Activated naive CD8-positive, alpha-beta T cell treated with anti-CD3 and anti-CD28 coated beads, Interleukin-2, amount 50 U/mL, for 24 hours (primary cell): Measurements from ENCODE around the gene FAM153A.
"Not testable (repeated sequence)": the region's sequence is repeated elsewhere in the genome, so short reads cannot be mapped to it uniquely, and the experiment has no call there.

Experiments used
- ATAC-seq: fragments of 150-1000 bp; cut with Tn5 transposase; one replicate; pipeline ENCODE4 v1.10.0; 2021
- DNase-seq: peaks from one replicate; pipeline ENCODE4 v3.0.0; 2021
- H3K27ac Mint-ChIP-seq: one replicate; pipeline ENCODE4 v1.8.0; 2021; ENCODE audit warnings: mild to moderate bottlenecking, mixed read lengths
- H3K27me3 Mint-ChIP-seq: one replicate; pipeline ENCODE4 v1.8.0; 2021; ENCODE audit warnings: mixed read lengths
- H3K36me3 Mint-ChIP-seq: one replicate; pipeline ENCODE4 v1.8.0; 2021; ENCODE audit warnings: low read depth, mixed read lengths
- H3K4me1 Mint-ChIP-seq: one replicate; pipeline ENCODE4 v1.8.0; 2021; ENCODE audit warnings: mixed read lengths
- H3K4me3 Mint-ChIP-seq: one replicate; pipeline ENCODE4 v1.8.0; 2021; ENCODE audit warnings: mild to moderate bottlenecking, moderate library complexity, mixed read lengths
- H3K9me3 Mint-ChIP-seq: one replicate; pipeline ENCODE4 v1.8.0; 2021; ENCODE audit warnings: mixed read lengths

Gene FAM153A

GRCh38 chr5:177782792-177783633, at the start of gene FAM153A:
FAM153A (minus strand) TSS chr5:177782899.
- not testable (repeated sequence) for H3K27me3 Mint-ChIP-seq, H3K27ac Mint-ChIP-seq, H3K9me3 Mint-ChIP-seq, DNase-seq, H3K4me1 Mint-ChIP-seq, H3K36me3 Mint-ChIP-seq
- H3K4me3 Mint-ChIP-seq: peak within 1 kb of the TSS; percentile 57
- ATAC-seq: peak; percentile 99

GRCh38 chr5:177832287-177832686, 49.6 kb upstream of the FAM153A start:
- H3K36me3 Mint-ChIP-seq, H3K27ac Mint-ChIP-seq, ATAC-seq, H3K27me3 Mint-ChIP-seq, H3K9me3 Mint-ChIP-seq, DNase-seq, H3K4me3 Mint-ChIP-seq: not testable (repeated sequence)
- peaks cover 12% of the 10 kb centered on the region for H3K4me1 Mint-ChIP-seq

- H3K4me3 Mint-ChIP-seq, DNase-seq, H3K27me3 Mint-ChIP-seq, H3K9me3 Mint-ChIP-seq, H3K4me1 Mint-ChIP-seq, H3K27ac Mint-ChIP-seq, H3K36me3 Mint-ChIP-seq: not testable (repeated sequence)
- peak; percentile 98 for ATAC-seq
Observed at GRCh38 chr5:177826073-177826472, 43.4 kb upstream of the FAM153A start.

- not testable (repeated sequence) for DNase-seq, H3K9me3 Mint-ChIP-seq, H3K27me3 Mint-ChIP-seq, H3K36me3 Mint-ChIP-seq, ATAC-seq, H3K27ac Mint-ChIP-seq, H3K4me1 Mint-ChIP-seq, H3K4me3 Mint-ChIP-seq
Observed at GRCh38 chr5:177824776-177825175, 42.1 kb upstream of the FAM153A start.

GRCh38 chr5:177822489-177822888, 39.8 kb upstream of the FAM153A start:
- not testable (repeated sequence) for H3K9me3 Mint-ChIP-seq, H3K4me1 Mint-ChIP-seq, H3K4me3 Mint-ChIP-seq

GRCh38 chr5:177819664-177820063, 37.0 kb upstream of the FAM153A start:
- not testable (repeated sequence) for H3K9me3 Mint-ChIP-seq

More at GRCh38 chr5:177822489-177822888, 39.8 kb upstream of the FAM153A start:
- not testable (repeated sequence) for H3K36me3 Mint-ChIP-seq, DNase-seq, H3K27me3 Mint-ChIP-seq, H3K27ac Mint-ChIP-seq, ATAC-seq

GRCh38 chr5:177812814-177813425, 30.2 kb upstream of the FAM153A start:
- not testable (repeated sequence) for H3K27me3 Mint-ChIP-seq, DNase-seq, H3K36me3 Mint-ChIP-seq, H3K27ac Mint-ChIP-seq, H3K4me1 Mint-ChIP-seq, H3K9me3 Mint-ChIP-seq, H3K4me3 Mint-ChIP-seq
- ATAC-seq: peak; percentile 52

More at GRCh38 chr5:177819664-177820063, 37.0 kb upstream of the FAM153A start:
- not testable (repeated sequence) for H3K36me3 Mint-ChIP-seq, H3K4me3 Mint-ChIP-seq, ATAC-seq, H3K27ac Mint-ChIP-seq, H3K27me3 Mint-ChIP-seq, H3K4me1 Mint-ChIP-seq, DNase-seq

- not testable (repeated sequence) for H3K9me3 Mint-ChIP-seq
Observed at GRCh38 chr5:177812160-177812743, 29.6 kb upstream of the FAM153A start.

GRCh38 chr5:177809209-177809913, 26.7 kb upstream of the FAM153A start:
- not testable (repeated sequence) for H3K36me3 Mint-ChIP-seq, H3K4me3 Mint-ChIP-seq, H3K9me3 Mint-ChIP-seq, H3K27ac Mint-ChIP-seq, H3K4me1 Mint-ChIP-seq, H3K27me3 Mint-ChIP-seq
- peak; percentile 17 for DNase-seq
- ATAC-seq: peak; percentile 66

More at GRCh38 chr5:177812160-177812743, 29.6 kb upstream of the FAM153A start:
- H3K36me3 Mint-ChIP-seq, H3K4me1 Mint-ChIP-seq, H3K27me3 Mint-ChIP-seq, H3K27ac Mint-ChIP-seq, H3K4me3 Mint-ChIP-seq, DNase-seq: not testable (repeated sequence)
- peak; percentile 52 for ATAC-seq

- not testable (repeated sequence) for DNase-seq, H3K36me3 Mint-ChIP-seq, H3K27me3 Mint-ChIP-seq, H3K27ac Mint-ChIP-seq, H3K4me3 Mint-ChIP-seq, ATAC-seq, H3K9me3 Mint-ChIP-seq
- H3K4me1 Mint-ChIP-seq: peaks cover 11% of the 10 kb centered on the region
Observed at GRCh38 chr5:177808420-177808819, 25.7 kb upstream of the FAM153A start.

GRCh38 chr5:177807265-177807664, 24.6 kb upstream of the FAM153A start:
- H3K27ac Mint-ChIP-seq, H3K27me3 Mint-ChIP-seq, H3K4me3 Mint-ChIP-seq, ATAC-seq, H3K36me3 Mint-ChIP-seq, H3K9me3 Mint-ChIP-seq, DNase-seq: not testable (repeated sequence)
- peaks cover 11% of the 10 kb centered on the region for H3K4me1 Mint-ChIP-seq

GRCh38 chr5:177801427-177801826, 18.7 kb upstream of the FAM153A start:
- peak; percentile 92 for ATAC-seq
- not testable (repeated sequence) for H3K36me3 Mint-ChIP-seq, H3K4me3 Mint-ChIP-seq, H3K9me3 Mint-ChIP-seq, H3K27me3 Mint-ChIP-seq, DNase-seq
- H3K4me1 Mint-ChIP-seq: peaks cover 12% of the 10 kb centered on the region
- H3K27ac Mint-ChIP-seq: peak overlapping the region; percentile 46

GRCh38 chr5:177798237-177798840, 15.6 kb upstream of the FAM153A start:
- not testable (repeated sequence) for H3K27ac Mint-ChIP-seq, H3K9me3 Mint-ChIP-seq, H3K27me3 Mint-ChIP-seq, DNase-seq, H3K4me3 Mint-ChIP-seq, H3K36me3 Mint-ChIP-seq, H3K4me1 Mint-ChIP-seq
- peak; percentile 22 for ATAC-seq

GRCh38 chr5:177793272-177793671, 10.6 kb upstream of the FAM153A start:
- not testable (repeated sequence) for ATAC-seq, DNase-seq, H3K4me3 Mint-ChIP-seq, H3K4me1 Mint-ChIP-seq, H3K36me3 Mint-ChIP-seq, H3K9me3 Mint-ChIP-seq, H3K27ac Mint-ChIP-seq, H3K27me3 Mint-ChIP-seq
